Measurements from ENCODE around the gene AGPAT3.

DNA sequence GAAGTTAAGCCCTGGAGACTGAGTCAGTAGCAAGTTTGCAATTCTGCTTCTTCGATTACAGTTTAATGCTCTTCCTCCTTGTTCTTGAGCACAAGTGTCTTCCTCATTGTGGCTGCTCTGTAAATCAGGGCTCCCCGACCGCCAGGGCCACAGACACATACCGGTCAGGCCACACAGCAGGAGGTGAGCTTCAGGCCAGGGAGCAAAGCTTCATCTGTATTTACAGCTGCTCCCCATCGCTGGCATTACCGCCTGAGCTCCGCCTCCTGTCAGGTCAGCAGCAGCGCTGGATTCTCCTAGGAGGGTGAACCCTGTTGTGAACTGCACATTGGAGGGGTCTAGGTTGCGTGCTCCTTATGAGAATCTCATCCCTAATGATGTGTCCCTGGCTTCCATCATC lies 145.4 kb downstream of the AGPAT3 start:
- TF ChIP-seq, protein P1, sequence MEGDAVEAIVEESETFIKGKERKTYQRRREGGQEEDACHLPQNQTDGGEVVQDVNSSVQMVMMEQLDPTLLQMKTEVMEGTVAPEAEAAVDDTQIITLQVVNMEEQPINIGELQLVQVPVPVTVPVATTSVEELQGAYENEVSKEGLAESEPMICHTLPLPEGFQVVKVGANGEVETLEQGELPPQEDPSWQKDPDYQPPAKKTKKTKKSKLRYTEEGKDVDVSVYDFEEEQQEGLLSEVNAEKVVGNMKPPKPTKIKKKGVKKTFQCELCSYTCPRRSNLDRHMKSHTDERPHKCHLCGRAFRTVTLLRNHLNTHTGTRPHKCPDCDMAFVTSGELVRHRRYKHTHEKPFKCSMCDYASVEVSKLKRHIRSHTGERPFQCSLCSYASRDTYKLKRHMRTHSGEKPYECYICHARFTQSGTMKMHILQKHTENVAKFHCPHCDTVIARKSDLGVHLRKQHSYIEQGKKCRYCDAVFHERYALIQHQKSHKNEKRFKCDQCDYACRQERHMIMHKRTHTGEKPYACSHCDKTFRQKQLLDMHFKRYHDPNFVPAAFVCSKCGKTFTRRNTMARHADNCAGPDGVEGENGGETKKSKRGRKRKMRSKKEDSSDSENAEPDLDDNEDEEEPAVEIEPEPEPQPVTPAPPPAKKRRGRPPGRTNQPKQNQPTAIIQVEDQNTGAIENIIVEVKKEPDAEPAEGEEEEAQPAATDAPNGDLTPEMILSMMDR (IDR thresholded peaks at IDR 0.05; ENCODE audit: low read depth, low read length, poor library complexity, severe bottlenecking), result no peak
- no peak for TF ChIP-seq EZH2phosphoT487 (IDR thresholded peaks at IDR 0.05; ENCODE audit: borderline replicate concordance, low read length)
